Hypothalamus (tissue), 51 donors: ENCODE data around the gene OPCML.

Experiments used
- DNase-seq, 51 donors: peaks; one replicate each; lab custom pipeline; 2025; lab: John Stamatoyannopoulos, UW

Gene OPCML

GRCh38 chr11:133058501-133058900 lies 473.8 kb downstream of the OPCML start:
- no peak for DNase-seq

- no peak for DNase-seq
These were observed 479.1 kb downstream of the OPCML start for GRCh38 chr11:133053124-133053776.

GRCh38 chr11:133052537-133052936 lies 479.8 kb downstream of the OPCML start:
- DNase-seq = no peak

GRCh38 chr11:133049244-133050019 lies 482.9 kb downstream of the OPCML start:
- DNase-seq = no peak

- no peak for DNase-seq
These were observed 484.0 kb downstream of the OPCML start for GRCh38 chr11:133048270-133048669.

GRCh38 chr11:133047771-133048115 lies 484.6 kb downstream of the OPCML start:
- no peak for DNase-seq

GRCh38 chr11:133047036-133047770 lies 485.1 kb downstream of the OPCML start:
- peak in 13 of 51 donors; percentile 3 to 51 (median 21) for DNase-seq

- no peak for DNase-seq
These were observed 486.0 kb downstream of the OPCML start for GRCh38 chr11:133046252-133046651.

- no peak for DNase-seq
These were observed 490.1 kb downstream of the OPCML start for GRCh38 chr11:133041928-133042882.

GRCh38 chr11:133041181-133041580 lies 491.1 kb downstream of the OPCML start:
- DNase-seq = no peak

GRCh38 chr11:133040289-133040900 lies 491.9 kb downstream of the OPCML start:
- no peak for DNase-seq

GRCh38 chr11:133038850-133039249 lies 493.5 kb downstream of the OPCML start:
- no peak for DNase-seq

GRCh38 chr11:133034929-133035328 lies 497.4 kb downstream of the OPCML start:
- DNase-seq = no peak

- no peak for DNase-seq
These were observed 503.2 kb downstream of the OPCML start for GRCh38 chr11:133029107-133029506.

GRCh38 chr11:133026952-133027351 lies 505.3 kb downstream of the OPCML start:
- DNase-seq = no peak

- DNase-seq = no peak
These were observed 508.0 kb downstream of the OPCML start for GRCh38 chr11:133024301-133024700.

- no peak for DNase-seq
These were observed 509.1 kb downstream of the OPCML start for GRCh38 chr11:133023232-133023631.

- DNase-seq = no peak
These were observed 510.7 kb downstream of the OPCML start for GRCh38 chr11:133021553-133021952.

GRCh38 chr11:133020372-133020714 lies 512.0 kb downstream of the OPCML start:
- no peak for DNase-seq
